H4 (cell line): ENCODE results near the gene ARF4. TPM values are rescaled to one million over a fixed set of nuclear protein-coding genes. Genes with fewer than 3 reads are reported as not detected.

Source experiments
- DNase-seq: peaks from one replicate; pipeline ENCODE4 v3.0.0-alpha.2; 2015; ENCODE audit warnings: low spot score
- total RNA-seq: library from RNA; depleted of rRNA; stranded (reverse); fragments of >200 nt; shearing (Covaris generic); gene quantifications from 2 replicates; pipeline ENCODE4 v1.2.3, GENCODE V29; 2014; rRNA removed

The ARF4 gene
- total RNA-seq, 1 experiment from 2014 or later = 245 TPM

GRCh38 chr3:57577801-57578200 lies 19.3 kb downstream of the ARF4 start:
- no peak for DNase-seq

- DNase-seq = no peak
These were observed 21.0 kb downstream of the ARF4 start for GRCh38 chr3:57575966-57576626.

GRCh38 chr3:57572096-57572495 lies 25.0 kb downstream of the ARF4 start:
- DNase-seq = no peak

- no peak for DNase-seq
These were observed 26.3 kb downstream of the ARF4 start for GRCh38 chr3:57570878-57571277.

- no peak for DNase-seq
These were observed 27.2 kb downstream of the ARF4 start for GRCh38 chr3:57569859-57570450.

- no peak for DNase-seq
These were observed 37.6 kb downstream of the ARF4 start for GRCh38 chr3:57559526-57559925.

GRCh38 chr3:57557085-57557537 lies 40.0 kb downstream of the ARF4 start:
- no peak for DNase-seq

GRCh38 chr3:57556459-57557084 lies 40.6 kb downstream of the ARF4 start:
- DNase-seq = no peak

GRCh38 chr3:57555738-57556458 lies 41.2 kb downstream of the ARF4 start, which contains the start of gene PDE12:
TSS of gene PDE12 (plus strand) at chr3:57556274. CDS start at chr3:57556380, 106 bp downstream.
- peak; percentile 76 for DNase-seq

GRCh38 chr3:57555306-57555705 lies 41.8 kb downstream of the ARF4 start:
- DNase-seq = no peak

GRCh38 chr3:57546616-57547015 lies 50.5 kb downstream of the ARF4 start:
- DNase-seq = no peak

- DNase-seq = no peak
These were observed 51.4 kb downstream of the ARF4 start for GRCh38 chr3:57545636-57546268.

GRCh38 chr3:57544181-57545125 lies 52.7 kb downstream of the ARF4 start, which contains the start of gene DNAH12:
TSS of gene DNAH12 (minus strand) at chr3:57544344. CDS start at chr3:57542870, 1,474 bp downstream.
- no peak for DNase-seq

- DNase-seq = no peak
These were observed 58.7 kb downstream of the ARF4 start for GRCh38 chr3:57538465-57538864.

GRCh38 chr3:57530071-57530608 lies 67.0 kb downstream of the ARF4 start:
- no peak for DNase-seq

Other genes with a start within 250 kb of the ARF4 start
- gene DNAH12, start 53.0 kb downstream of the ARF4 start, total RNA-seq = 0.06 TPM in 1 of 2 replicates, not detected in the other
- gene PDE12, start 41.1 kb downstream of the ARF4 start, total RNA-seq = 6.2 and 7.6 TPM in 2 replicates
- gene DENND6A, start 95.7 kb upstream of the ARF4 start, total RNA-seq = 8.9 and 10.0 TPM in 2 replicates
- 9.4 and 17.0 TPM in 2 replicates for gene SLMAP, start 159.0 kb upstream of the ARF4 start, total RNA-seq